ENCODE results near the gene CCR6. TPM values are rescaled to one million over a fixed set of nuclear protein-coding genes. Genes with fewer than 3 reads are reported as not detected.

The CCR6 gene
- total RNA-seq, 1 donor from 2014 or later: not detected

DNA sequence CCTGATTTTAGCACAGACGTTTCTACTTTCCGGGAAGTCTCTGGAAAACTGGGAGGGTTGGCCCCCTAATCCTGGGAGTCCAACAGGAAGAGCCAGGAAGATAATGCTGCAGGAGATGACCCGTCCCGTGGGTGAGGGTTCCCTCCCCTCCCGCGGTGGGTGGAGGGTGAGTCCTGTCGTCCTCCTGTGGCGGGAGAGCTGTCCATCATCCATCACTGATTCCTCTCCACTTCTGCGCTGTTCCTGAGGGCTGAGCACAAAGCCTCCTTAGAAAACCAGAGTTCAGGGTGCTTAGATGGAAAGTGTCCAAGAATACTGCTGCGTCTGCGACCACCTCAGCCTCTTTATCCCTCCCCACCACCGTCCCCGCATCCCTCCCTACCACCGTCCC lies 6.1 kb upstream of the CCR6 start:
- intact Hi-C loops (cut with DNase I): no loop called here
- DNase-seq (ENCODE audit: low spot score): no peak

DNA sequence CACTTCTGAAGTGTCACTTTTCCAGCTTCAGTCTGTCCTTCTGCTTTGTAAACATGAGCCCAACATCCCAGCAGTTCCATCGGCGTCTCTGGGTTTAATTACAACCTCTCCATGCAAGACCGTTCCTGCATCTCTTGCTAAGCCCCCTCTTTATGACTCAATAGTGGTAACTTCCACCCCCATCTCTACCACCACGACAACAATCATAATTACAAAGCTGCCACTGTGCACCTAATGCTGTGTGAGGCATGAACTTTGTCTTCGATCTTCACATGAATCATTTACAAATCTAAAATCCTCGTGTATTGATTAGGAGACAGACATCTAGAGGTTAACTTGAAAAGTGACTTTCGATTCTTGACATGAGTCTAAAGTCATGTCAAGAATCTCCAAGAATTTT lies 4.9 kb upstream of the CCR6 start:
- intact Hi-C loops (cut with DNase I): no loop called here
- no peak for DNase-seq (ENCODE audit: low spot score)

DNA sequence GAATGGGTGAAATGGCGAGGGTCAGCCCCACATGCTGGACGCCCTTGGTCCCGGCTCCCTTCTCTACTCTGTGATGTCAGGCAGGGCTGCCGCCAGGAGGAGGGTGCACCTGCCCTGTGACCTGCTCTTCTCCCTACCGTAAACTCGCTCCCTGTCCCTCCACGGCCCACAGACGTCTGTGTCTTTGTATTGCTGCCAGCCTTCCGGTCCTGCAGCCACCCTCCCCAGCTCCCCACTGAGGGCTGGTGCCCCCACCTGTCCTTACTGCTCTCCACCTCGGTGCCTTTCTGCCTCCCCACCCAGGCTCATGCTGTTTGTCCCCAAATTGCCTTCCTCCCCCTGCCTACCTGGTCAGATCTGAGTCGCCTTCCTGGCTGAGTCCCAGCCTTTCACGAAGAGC lies 4.1 kb upstream of the CCR6 start:
- no peak for DNase-seq (ENCODE audit: low spot score)
- intact Hi-C loops (cut with DNase I): no loop called here

DNA sequence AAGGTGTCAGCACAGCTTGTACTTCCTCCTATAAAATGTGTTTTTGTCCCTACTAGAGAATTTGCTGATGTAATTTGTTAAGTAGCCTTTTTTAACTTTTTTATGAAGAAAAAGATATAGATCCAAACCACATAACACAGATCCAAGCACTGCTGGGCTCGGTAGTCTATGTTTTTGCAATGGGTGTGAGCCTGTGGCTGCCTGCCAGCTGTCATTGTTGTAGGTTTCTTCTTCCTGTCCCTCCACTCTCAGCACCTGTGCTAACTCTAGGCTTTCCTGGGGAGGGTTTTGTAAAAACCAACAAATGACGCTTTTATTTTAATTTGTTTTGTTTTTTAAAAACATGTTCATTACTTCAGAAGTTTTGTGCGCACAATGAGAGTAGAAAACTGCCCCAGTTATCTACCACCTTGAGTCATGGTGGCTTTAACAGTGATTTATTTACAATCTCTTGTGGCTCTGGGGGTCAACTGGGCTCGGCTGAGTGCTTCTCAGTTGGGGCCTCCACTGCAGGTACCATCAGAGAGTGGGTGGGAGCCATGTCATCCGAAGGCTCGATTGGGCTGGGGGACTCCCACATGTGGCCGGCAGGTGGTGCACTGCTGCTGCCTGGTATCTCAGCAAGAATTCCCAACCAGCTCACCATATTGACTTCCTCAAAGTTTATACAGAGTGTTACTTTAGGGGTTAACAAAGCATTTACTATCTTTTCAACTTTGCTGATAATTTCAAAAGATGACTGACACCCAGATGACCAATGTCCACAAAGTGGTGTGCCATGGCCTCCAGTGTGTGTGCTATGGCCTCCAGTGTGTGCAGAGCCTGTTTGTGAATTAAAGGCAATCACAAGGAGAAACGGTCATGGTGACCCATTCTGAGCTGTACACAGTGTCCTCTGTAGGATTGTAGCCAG lies 3.0 kb upstream of the CCR6 start:
- DNase-seq (ENCODE audit: low spot score): no peak
- intact Hi-C loops (cut with DNase I): no loop called here

DNA sequence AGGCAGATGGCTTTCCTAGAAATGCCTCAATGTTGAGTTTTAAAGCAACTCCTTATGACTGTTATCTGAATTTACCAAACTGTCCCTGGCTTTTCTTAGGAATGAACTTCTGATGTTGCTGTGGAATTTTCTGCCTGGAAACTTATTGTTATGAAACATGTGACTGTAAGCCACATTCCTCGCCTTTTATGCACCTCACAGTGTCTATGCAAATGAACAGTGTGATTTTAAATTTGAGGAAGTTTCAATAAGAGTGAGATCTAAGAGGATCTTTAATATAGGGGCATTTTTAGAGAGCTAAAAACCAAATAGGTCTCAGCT lies 2.4 kb upstream of the CCR6 start:
- no peak for DNase-seq (ENCODE audit: low spot score)
- intact Hi-C loops (cut with DNase I): no loop called here

DNA sequence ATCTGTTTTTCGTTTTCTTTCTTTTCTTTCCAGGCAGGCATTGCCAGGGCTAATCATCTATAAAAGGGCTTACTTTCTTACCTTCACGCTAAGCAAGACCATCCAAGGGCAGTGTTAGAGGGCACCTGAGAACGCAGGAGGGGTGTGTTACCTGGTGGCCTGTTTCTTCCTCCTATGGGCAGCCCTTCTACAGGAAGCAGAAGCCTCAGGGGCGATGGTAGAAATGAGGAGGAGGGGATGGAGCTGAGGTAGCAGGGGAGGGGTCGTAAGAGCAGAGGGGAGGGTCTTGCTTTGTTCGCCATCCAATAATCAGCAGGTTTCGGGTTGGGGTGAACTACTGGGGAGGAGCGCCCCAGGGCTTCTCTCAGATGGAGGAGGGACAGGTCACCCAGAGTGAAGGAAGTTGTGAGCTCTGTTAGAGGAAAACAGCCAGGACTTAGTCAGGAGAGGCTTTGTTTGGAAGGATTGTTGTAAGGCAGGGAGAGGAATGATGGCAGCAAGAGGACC lies 1.5 kb upstream of the CCR6 start:
- DNase-seq (ENCODE audit: low spot score): no peak
- intact Hi-C loops (cut with DNase I): no loop called here

DNA sequence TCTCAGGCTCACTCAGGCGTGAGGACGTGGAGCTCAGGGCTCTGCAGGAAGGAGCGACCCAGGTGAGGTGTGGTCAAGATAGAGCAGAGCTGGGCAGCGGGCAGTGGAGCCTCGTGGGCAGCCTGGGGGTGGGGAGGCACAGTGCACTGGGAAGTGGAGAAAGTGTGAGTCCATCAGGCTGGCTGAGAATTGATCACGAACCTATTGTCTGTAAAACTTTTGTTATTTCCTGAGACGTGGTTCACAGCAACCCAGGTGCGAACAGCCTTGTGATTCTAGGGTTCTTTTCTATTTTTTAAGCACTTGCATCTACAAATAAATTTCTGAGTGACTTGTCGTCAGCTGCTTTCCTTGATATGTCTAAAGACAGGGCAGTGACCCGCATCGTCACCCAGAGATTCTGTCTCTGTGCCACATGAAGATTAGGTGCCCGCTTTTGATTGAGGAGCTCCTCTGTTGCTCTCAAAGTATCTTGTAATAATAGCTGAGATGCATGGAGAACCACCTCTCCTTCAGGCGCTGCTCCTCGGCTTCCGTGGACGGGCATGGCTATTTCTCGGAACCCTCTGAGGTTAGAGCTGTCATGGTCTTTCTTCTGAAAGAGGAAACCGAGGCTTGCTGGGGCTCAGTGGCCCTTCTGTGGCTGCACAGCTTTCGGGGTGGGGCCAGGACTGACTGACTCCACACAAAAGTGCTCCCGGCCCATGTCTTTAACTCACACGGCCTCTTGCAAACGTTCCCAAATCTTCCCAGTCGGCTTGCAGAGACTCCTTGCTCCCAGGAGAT lies 662 bp upstream of the CCR6 start:
- intact Hi-C loops (cut with DNase I): no loop called here
- no peak for DNase-seq (ENCODE audit: low spot score)

DNA sequence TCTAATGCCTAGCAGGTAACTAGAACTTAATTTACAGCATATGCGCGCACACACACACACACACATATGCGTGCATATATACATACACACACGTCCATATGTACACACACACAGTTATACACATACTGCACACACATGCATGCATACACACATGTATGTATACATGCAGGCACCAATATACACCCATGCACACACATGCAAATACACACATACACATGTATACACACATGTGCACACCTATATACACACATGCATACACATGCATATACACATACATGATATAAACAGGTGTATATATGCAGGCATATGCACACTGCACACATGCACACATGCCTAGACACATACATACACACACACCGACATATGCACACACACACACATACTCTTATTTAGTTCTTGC lies 1.9 kb downstream of the CCR6 start:
- intact Hi-C loops (cut with DNase I): no loop called here

DNA sequence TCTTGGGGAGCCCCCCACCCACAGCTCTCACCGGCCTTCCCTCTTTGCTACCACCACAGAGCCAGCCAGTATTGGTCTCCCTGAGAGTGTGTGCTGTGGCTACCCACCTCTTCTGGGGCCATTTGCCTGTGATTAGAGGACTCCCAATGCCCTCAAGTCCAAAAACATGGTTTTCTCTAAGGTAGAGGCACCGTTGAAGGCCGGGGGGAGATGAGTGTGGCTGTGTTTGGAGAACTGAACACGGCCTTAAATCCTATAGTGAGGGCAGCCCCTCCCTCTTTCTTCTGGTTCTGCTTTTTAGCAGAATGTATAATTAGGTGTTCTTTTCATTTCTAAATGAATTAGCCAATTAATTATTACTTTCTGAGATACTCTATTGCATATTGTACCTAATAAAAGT lies 2.5 kb downstream of the CCR6 start:
- intact Hi-C loops (cut with DNase I): no loop called here
- no peak for DNase-seq (ENCODE audit: low spot score)

More for the DNA sequence above, 1.9 kb downstream of the CCR6 start:
- DNase-seq (ENCODE audit: low spot score): no peak

DNA sequence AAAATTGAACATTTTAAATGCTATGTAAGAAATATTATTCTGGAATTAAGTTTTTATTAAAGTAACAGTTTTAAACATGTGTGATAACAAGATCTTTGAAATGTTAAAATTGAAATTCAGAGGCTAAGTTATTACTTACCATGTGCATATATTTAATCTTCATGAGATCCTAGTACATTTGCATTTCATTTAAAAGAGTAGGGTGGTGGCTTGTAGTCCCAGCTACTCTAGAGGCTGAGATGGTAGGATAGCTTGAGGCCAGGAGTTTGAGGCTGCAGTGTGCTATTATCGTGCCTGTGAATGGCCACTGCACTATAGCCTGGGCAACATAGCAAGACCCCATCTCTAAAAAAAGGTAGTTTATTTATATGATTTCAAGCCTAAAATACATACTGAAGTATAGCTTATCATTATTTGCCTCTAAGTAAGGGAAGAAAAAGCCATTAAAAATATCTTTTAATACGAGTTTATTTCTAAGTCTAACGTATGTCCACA lies 3.0 kb downstream of the CCR6 start:
- intact Hi-C loops (cut with DNase I): no loop called here

DNA sequence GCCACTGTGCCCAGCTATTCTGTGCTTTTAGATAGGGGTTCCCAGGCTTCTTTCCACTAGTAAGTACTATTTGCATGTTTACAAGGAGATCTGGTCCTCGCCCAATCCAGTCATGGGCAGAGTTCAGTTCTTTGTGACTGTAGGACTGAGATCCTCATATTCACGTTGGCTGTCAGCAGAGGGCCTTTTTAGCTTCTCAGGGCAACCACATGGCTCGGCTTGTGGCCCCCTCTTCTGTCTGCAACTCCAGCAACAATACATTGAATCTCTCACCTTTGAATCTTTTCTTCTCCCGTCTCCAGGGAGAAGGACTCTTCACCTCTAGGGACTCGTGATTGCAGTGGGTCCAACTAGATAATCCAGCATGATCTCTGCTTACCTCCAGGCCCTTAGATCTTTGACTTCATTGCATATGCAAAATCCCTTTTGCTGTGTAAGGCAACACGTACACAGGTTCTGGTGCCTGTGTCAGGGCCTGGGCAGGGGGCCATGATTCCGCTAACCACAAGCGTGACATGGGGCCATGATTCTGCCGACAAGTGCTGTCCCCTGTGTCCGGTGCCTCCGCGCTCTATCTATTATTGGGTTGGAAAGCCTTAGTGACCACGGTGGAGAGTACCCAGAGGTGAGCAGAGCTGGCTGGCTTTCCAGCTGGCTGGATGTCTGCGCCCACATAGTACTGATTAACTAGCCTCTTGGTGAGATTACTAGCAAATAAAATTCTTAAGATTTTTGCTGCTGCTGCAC lies 5.1 kb downstream of the CCR6 start:
- DNase-seq (ENCODE audit: low spot score): no peak
- intact Hi-C loops (cut with DNase I): no loop called here

More for the DNA sequence above, 3.0 kb downstream of the CCR6 start:
- no peak for DNase-seq (ENCODE audit: low spot score)

DNA sequence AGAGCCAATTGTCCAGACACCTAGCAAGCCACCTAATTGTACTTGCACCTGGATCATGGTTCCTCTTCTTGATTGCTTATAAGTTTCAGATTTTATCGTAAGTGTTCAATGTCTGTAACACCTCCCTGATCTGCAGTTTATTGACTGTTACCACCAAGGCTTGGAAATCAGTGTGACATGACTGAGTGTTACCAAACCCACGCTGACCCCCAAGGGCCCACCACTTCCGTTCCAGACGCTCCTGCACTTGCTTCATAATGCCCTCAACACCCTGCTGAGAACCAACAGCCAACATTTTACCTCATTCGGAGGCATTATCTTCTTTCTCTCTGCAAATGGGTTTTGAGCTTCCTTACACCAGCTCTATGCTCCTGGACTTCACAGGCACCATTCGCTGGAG lies 6.3 kb downstream of the CCR6 start:
- intact Hi-C loops (cut with DNase I): no loop called here
- DNase-seq (ENCODE audit: low spot score): no peak

DNA sequence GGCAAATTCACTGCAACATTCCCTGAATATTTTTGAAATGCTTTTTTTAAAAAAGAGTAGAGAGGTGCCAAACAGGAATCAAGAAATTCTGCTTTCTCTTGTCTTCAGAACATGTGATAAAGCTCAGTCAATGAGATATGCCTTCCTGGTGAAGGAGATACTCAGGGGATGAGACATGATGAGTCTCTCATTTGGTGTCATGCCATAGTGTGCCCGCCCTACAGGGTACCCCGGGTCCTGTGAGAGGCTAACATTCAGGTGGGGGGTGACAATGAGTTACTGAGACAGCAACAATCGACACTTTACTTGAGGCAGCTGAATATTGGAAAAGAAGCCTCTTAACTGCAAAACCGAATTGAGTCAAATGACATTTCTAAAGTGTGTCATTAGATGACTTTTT lies 6.7 kb downstream of the CCR6 start:
- intact Hi-C loops (cut with DNase I): no loop called here

DNA sequence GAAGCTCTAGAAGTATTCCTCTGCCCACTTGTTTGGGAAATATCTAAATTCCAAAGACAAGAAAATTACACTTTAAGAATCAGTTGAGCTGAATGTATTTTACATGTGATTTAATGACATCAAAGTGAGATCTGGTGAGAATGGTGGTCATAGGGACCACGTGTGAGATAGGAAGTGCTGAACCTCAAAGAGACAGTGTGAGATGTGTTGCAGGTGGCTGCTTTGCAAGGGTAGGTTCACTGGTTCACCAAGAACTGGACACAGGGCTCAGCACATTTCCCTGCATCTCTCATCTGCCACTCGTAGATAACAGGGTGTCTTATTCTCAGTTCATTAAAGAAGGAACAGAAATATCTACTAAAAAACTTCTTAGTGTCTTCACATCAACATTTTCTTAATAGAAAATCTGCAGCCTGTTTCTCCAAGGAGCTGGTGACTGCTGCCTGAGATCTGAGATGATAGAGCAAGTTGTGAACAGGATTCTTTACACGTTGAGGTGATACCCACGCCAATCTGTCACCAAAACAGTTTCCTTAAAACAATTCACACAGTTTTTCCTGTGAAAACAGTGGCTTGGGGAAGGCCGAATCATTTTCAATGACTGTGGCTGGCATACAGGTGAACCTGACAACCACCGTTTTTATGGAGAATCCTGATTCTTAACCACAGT lies 7.2 kb downstream of the CCR6 start:
- DNase-seq (ENCODE audit: low spot score): no peak
- intact Hi-C loops (cut with DNase I): no loop called here

More for the DNA sequence above, 6.7 kb downstream of the CCR6 start:
- no peak for DNase-seq (ENCODE audit: low spot score)

DNA sequence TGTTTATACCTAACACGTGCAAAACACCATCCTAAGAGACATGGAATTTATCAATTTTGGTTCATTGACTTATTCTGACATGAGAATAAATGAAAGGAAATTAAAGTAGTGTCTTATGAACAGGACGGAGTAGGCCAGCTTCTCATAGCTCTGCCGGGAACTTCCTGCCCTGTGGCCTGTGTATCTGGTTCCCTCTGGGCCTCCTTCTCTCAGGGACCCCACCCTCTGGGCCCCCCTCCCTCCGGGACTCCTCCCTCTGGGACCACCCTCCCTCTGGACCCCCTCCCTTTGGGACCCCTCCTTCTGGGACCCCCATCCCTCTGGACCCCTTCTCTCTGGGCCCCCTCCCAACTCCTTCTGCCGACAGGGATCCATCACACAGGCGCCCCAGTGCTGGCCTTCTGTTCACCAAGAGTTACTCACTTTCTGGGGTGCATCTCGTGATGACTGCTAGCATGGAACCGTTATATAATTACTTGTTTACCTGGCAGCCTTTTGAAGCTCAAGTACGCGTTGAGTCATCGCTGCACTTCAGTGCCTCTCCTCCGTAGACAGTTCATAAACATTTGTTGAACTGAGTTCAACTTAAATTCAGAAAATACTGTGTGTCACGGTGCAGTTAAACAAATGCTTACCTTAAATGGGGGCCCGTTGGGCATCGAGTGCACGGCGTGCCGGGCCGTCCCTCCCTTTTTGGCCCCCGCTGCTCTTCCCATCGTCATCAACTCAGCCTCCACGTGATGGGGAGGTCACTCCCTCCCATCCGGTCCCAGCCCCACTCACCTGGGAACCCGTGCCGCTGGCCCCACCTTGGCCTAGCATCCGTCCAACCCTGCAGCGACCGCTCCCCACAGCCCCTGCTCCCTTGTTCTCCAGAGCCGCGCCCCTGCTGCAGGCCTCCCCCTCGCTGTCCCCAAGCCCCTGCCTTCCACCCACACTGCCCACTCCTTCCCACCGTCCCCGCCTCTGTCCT lies 8.1 kb downstream of the CCR6 start:
- intact Hi-C loops (cut with DNase I): no loop called here
- no peak for DNase-seq (ENCODE audit: low spot score)

DNA sequence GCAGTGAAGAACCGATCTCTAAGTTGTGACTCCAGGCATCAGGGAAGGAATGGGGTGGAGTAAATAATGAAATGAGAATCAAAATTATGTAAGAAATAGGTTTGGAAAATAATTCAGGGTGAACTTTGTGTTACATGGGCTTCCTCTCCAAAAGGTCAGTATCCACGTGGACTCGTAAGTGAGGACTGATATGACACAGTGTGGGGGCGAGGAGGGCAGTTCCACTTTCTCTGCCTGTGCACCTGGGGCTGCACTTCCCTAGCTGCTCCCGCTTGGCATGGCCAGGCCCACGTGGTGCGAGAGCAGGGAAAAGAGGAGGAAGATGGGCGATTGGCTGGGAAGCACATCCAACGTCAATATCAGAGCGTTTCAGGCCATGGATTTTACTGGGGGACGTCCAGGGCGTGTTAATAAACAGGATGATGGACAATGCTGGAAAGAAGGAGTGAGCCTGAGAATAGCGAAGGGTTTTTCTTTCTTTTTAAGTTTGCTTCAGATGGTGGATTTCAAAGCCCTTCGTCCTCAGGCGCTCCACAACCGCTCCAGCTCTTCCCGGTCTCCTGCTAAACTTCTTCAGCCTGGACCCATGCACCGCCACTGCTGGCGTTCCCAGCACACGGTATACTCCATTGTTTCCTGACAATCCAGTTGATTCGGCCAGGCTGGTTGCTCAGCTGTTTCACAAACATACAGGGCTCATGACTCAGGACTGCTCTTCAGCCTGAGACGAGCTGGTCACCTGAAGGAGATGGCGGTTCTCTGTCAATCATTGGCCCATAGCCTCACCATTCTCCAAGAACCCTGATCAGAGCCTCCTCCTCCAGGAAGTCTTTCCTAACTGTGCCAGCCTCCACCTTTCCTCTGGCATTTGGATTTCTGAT lies 11.8 kb downstream of the CCR6 start:
- no peak for DNase-seq (ENCODE audit: low spot score)
- intact Hi-C loops (cut with DNase I): no loop called here

DNA sequence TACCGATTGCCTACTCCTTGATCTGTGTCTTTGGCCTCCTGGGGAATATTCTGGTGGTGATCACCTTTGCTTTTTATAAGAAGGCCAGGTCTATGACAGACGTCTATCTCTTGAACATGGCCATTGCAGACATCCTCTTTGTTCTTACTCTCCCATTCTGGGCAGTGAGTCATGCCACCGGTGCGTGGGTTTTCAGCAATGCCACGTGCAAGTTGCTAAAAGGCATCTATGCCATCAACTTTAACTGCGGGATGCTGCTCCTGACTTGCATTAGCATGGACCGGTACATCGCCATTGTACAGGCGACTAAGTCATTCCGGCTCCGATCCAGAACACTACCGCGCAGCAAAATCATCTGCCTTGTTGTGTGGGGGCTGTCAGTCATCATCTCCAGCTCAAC lies 13.5 kb downstream of the CCR6 start:
- intact Hi-C loops (cut with DNase I): no loop called here
- no peak for DNase-seq (ENCODE audit: low spot score)
